SK-N-SH (cell line): ENCODE measurements around the gene BARX1.

Experiments
- CTCF ChIP-seq: fragments of 200-600 bp; sonication (generic); IDR thresholded peaks from 2 replicates; pipeline ENCODE4 v1.6.1; 2017; ENCODE audit warnings: antibody characterized with exemption, mild to moderate bottlenecking, moderate library complexity
- POLR2AphosphoS5 ChIP-seq: IDR thresholded peaks from 2 replicates; pipeline ENCODE4 v1.6.1; 2012; ENCODE audit warnings: low read depth, low read length

- TF ChIP-seq CTCF, result no peak
- no peak for TF ChIP-seq POLR2AphosphoS5
These were observed 37.9 kb downstream of the BARX1 start for GRCh38 chr9:93917121-93917853.
